Thyroid gland (tissue), 4 donors: Measurements from ENCODE around the gene SMG6. TPM values are rescaled to one million over a fixed set of nuclear protein-coding genes. Genes with fewer than 3 reads are reported as not detected.

Source experiments
- DNase-seq, 2 donors: peaks; one replicate each; pipeline ENCODE4 v3.0.0-alpha.2; 2019
- H3K27ac ChIP-seq, 3 donors: fragments of 200-600 bp; sonication (generic); 1 replicate in 2 of 3; 2 replicates in 1 of 3; pipeline ENCODE4 v1.5.1; 2016 to 2019; ENCODE audit warnings: mild to moderate bottlenecking in 1 of 3, moderate library complexity in 1 of 3
- H3K27me3 ChIP-seq: fragments of 200-600 bp; sonication (generic); one replicate; pipeline ENCODE4 v1.5.1; 2019
- H3K36me3 ChIP-seq, 2 donors: fragments of 200-600 bp; sonication (generic); one replicate each; pipeline ENCODE4 v1.5.1; 2016 to 2019
- H3K4me1 ChIP-seq, 2 donors: fragments of 200-600 bp; sonication (generic); one replicate each; pipeline ENCODE4 v1.5.1; 2017 to 2019
- H3K4me3 ChIP-seq, 3 donors: fragments of 200-600 bp; sonication (generic); replicated peaks in 1 of 3; 1 replicate in 2 of 3; 2 replicates in 1 of 3; pipeline ENCODE4 v1.5.1; 2016; ENCODE audit warnings: mild to moderate bottlenecking in 1 of 3
- H3K9me3 ChIP-seq: fragments of 200-600 bp; sonication (generic); one replicate; pipeline ENCODE4 v1.5.1; 2017
- CTCF ChIP-seq, 6 experiments: fragments of 200-600 bp in 3 of 6; fragments of 450-650 bp in 3 of 6; sonication (generic) in 3 of 6; IDR thresholded peaks; one replicate each; pipeline ENCODE4 v1.5.1; 2016 to 2019; ENCODE audit warnings: antibody characterized with exemption in 6 of 6, mild to moderate bottlenecking in 2 of 6, inconsistent platforms in 1 of 6, moderate library complexity in 1 of 6
- POLR2A ChIP-seq, 2 donors: fragments of 450-650 bp; IDR thresholded peaks; one replicate each; pipeline ENCODE4 v1.6.1; 2017; ENCODE audit warnings: antibody characterized with exemption in 2 of 2, mild to moderate bottlenecking in 2 of 2, moderate library complexity in 1 of 2
- WGBS, 2 donors: methylation state at CpG; one replicate each; pipeline ENCODE4 v1.1.5; 2017; 5-methylcytosine and 5-hydroxymethylcytosine counted together
- intact Hi-C: fragments of 100-400 bp; cut with DNase I; formaldehyde crosslinking; loops from one replicate; pipeline ENCODE4 v1.15.1; 2023
- total RNA-seq, 4 donors: library from RNA; depleted of rRNA; stranded (reverse); fragments of >200 nt; gene quantifications; one replicate each; pipeline ENCODE4 v1.2.3, GENCODE V29; 2016

The SMG6 gene
- total RNA-seq, 4 donors from 2014 or later: 26.0 to 35.9 (median 32.9) TPM

GRCh38 chr17:2049333-2050299 is 254.0 kb downstream of the SMG6 start:
- H3K27me3 ChIP-seq: no peaks in the 10 kb centered on the region
- peak; percentile 84 for DNase-seq
- TF ChIP-seq POLR2A (IDR thresholded peaks at IDR 0.05) (no peak), CTCF (IDR thresholded peaks at IDR 0.05) (no peak)
- intact Hi-C loops: no loop called here
- WGBS, 2 donors: 4 to 25% methylated on average over 6 to 26 of the region's 104 CpGs
- H3K27ac ChIP-seq: no peak overlapping the region
- peak overlapping the region; percentile 50 to 70 (median 56) for H3K4me3 ChIP-seq
- H3K4me1 ChIP-seq: peaks cover 26 to 36% of the 10 kb centered on the region in 2 donors
- no peaks in the 10 kb centered on the region for H3K9me3 ChIP-seq
- no peaks in the 10 kb centered on the region for H3K36me3 ChIP-seq

DNA sequence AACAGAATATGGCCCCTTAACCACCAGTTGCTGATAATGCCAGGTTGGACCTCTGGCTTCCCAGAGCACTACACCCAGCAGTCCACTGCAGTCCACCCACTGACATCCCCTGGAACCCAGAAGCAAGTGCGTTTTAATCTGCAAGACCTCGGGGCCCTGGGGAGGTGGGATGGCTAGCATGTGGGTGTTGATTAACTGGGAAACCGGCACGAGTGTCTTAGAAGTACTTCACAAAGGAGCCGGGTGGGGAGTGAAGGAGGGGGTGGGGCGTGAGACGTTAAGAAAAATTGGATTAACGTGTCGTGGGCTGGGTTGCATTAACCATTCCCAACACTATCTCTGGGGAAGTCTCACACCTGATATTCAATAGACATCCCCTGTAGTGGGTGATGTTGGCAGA is 254.8 kb downstream of the SMG6 start:
- TF ChIP-seq CTCF (IDR thresholded peaks at IDR 0.05) (no peak), POLR2A (IDR thresholded peaks at IDR 0.05) (no peak)
- intact Hi-C loops: no loop called here
- H3K4me1 ChIP-seq: peaks cover 22 to 29% of the 10 kb centered on the region in 2 donors

DNA sequence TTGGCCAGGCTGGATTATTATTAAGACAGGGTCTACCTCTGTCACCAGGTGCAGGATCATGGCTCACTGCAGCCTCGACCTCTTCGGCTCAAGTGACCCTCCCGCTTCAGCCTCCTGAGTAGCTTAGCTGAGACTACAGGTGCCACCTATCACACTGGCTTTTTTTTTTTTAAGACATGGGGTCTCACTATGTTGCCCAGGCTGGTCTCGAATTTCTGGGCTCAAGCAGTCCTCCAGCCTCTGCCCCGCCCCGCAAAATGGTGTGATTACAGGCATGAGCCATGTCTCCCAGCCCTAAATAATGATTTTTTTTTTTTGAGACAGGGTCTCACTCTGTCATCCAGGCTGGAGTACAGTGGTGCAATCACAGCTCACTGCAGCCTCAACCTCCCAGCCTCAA is 256.0 kb downstream of the SMG6 start:
- H3K4me3 ChIP-seq: no peak overlapping the region
- TF ChIP-seq POLR2A (IDR thresholded peaks at IDR 0.05): no peak
- no peak for TF ChIP-seq CTCF (IDR thresholded peaks at IDR 0.05)
- H3K36me3 ChIP-seq: peaks cover 0 to 12% of the 10 kb centered on the region in 2 donors
- no peak for DNase-seq
- peaks cover 21 to 33% of the 10 kb centered on the region in 2 donors for H3K4me1 ChIP-seq
- 92 to 93% methylated on average over 6 of the region's 6 CpGs for WGBS, 2 donors
- no peaks in the 10 kb centered on the region for H3K9me3 ChIP-seq
- H3K27ac ChIP-seq: no peak overlapping the region
- intact Hi-C loops: no loop called here
- no peaks in the 10 kb centered on the region for H3K27me3 ChIP-seq

More for the DNA sequence above, 254.8 kb downstream of the SMG6 start:
- Histone ChIP-seq H3K27me3 (no peaks in the 10 kb centered on the region), H3K36me3 (peaks cover 0 to 5% of the 10 kb centered on the region in 2 donors), H3K27ac (no peak overlapping the region), H3K4me3 (peak overlapping the region in 1 of 3 donors; percentile 70), H3K9me3 (no peaks in the 10 kb centered on the region)
- DNase-seq: no peak
- 7 to 17% methylated on average over 9 of the region's 9 CpGs for WGBS, 2 donors

DNA sequence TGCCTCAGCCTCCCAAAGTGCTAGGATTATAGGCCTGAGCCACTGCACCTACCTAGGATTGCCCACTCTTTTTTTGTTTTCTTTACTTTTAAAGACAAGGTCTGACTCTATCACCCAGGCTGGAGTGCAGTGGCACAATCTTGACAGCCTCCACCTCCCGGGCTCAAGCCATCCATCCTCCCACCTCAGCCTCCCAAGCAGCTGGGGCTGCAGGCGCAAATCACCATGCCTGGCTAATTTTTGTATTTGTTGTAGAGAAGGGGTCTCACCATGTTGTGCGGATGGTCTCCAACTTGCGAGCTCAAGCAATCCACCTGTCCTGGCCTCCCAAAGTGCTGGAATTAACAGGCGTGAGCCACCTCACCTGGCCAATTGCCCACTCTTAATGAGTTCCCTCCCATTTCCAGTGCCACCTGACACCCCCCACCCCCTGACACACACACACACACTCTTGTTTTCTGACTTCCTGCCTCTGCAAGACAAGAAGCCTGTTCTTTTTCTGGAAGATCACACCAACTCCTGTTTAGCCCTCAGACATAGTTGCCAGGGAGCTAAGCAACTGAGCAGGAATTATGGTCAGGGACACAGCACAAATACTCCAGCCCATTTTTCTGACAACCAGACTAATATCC is 259.2 kb downstream of the SMG6 start:
- intact Hi-C loops: loop anchor here (5.0 kb wide), 1 partner anchor 322 kb away; the partner anchor contains the start of gene WDR81

More for the DNA sequence above, 259.2 kb downstream of the SMG6 start:
- no peak for DNase-seq
- H3K4me1 ChIP-seq: peaks cover 23 to 31% of the 10 kb centered on the region in 2 donors
- no peak overlapping the region for H3K27ac ChIP-seq
- no peaks in the 10 kb centered on the region for H3K27me3 ChIP-seq
- 94 to 98% methylated on average over 5 of the region's 5 CpGs for WGBS, 2 donors
- peaks cover 0 to 12% of the 10 kb centered on the region in 2 donors for H3K36me3 ChIP-seq
- H3K9me3 ChIP-seq: no peaks in the 10 kb centered on the region
- TF ChIP-seq POLR2A (IDR thresholded peaks at IDR 0.05) (no peak), CTCF (IDR thresholded peaks at IDR 0.05) (no peak)
- H3K4me3 ChIP-seq: no peak overlapping the region
